Right lobe of liver (tissue), 4 donors: Measurements from ENCODE around the gene VPS52.

Experiments used
- POLR2A ChIP-seq: fragments of 450-650 bp; IDR thresholded peaks from one replicate; pipeline ENCODE4 v1.6.1; 2017; ENCODE audit warnings: antibody characterized with exemption, mild to moderate bottlenecking
- TF ChIP-seq, protein P1 (sequence below), 4 donors: fragments of 200-600 bp in 3 of 4; fragments of 450-650 bp in 1 of 4; IDR thresholded peaks; one replicate each; pipeline versions ENCODE4 v1.5.1 to v1.8.0; 2016 to 2022; ENCODE audit warnings: antibody characterized with exemption in 4 of 4, mild to moderate bottlenecking in 2 of 4
- donor health status: DM: no; HTN: no; CAD: no.
- donor health status: DM: no; HTN: no; CAD: no.
- donor health status: DM: no; HTN: yes; CAD: no.

DNA sequence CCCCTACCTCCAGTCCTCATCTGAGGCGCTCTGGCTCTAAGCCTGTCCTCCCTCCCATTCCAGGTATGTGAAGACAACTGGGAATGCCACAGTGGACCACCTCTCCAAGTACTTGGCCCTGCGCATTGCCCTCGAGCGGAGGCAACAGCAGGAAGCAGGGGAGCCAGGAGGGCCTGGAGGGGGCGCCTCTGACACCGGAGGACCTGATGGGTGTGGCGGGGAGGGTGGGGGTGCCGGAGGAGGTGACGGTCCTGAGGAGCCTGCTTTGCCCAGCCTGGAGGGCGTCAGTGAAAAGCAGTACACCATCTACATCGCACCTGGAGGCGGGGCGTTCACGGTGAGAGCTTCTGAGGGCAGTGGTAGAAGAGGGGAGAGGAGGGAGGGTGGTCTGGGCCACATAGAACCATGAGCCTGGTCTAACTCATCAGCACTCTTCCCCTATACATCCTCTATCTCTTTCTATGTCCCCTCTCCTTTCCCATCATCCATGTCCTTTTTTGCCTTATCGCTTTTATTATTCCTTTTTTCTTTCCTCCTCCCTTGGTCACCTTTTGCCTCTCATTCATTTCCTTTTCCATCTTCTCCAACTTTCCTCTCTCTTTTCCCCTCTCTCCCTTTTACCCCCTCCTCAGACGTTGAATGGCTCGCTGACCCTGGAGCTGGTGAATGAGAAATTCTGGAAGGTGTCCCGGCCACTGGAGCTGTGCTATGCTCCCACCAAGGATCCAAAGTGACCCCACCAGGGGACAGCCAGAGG, 59.8 kb downstream of the VPS52 start:
- TF ChIP-seq, protein P1, sequence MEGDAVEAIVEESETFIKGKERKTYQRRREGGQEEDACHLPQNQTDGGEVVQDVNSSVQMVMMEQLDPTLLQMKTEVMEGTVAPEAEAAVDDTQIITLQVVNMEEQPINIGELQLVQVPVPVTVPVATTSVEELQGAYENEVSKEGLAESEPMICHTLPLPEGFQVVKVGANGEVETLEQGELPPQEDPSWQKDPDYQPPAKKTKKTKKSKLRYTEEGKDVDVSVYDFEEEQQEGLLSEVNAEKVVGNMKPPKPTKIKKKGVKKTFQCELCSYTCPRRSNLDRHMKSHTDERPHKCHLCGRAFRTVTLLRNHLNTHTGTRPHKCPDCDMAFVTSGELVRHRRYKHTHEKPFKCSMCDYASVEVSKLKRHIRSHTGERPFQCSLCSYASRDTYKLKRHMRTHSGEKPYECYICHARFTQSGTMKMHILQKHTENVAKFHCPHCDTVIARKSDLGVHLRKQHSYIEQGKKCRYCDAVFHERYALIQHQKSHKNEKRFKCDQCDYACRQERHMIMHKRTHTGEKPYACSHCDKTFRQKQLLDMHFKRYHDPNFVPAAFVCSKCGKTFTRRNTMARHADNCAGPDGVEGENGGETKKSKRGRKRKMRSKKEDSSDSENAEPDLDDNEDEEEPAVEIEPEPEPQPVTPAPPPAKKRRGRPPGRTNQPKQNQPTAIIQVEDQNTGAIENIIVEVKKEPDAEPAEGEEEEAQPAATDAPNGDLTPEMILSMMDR (IDR thresholded peaks at IDR 0.05), result no peak
- no peak for TF ChIP-seq POLR2A
